Type B pancreatic cell (in vitro differentiated cells): ENCODE data around the gene KCNG2. TPM values are rescaled to one million over a fixed set of nuclear protein-coding genes. Genes with fewer than 3 reads are reported as not detected.

Experiments
- DNase-seq: peaks from one replicate; pipeline ENCODE4 v3.0.0; 2021; ENCODE audit warnings: mixed read lengths; ENCODE audit not compliant: unreplicated experiment; ENCODE audit errors: extremely low spot score
- H3K27ac Mint-ChIP-seq: 2 replicates; pipeline ENCODE4 v1.8.0; 2021; ENCODE audit warnings: mild to moderate bottlenecking, mixed read lengths
- H3K27me3 Mint-ChIP-seq: 2 replicates; pipeline ENCODE4 v1.8.0; 2021; ENCODE audit warnings: mixed read lengths
- H3K36me3 Mint-ChIP-seq: 2 replicates; pipeline ENCODE4 v1.8.0; 2021; ENCODE audit warnings: mixed read lengths
- H3K4me1 Mint-ChIP-seq: one replicate; pipeline ENCODE4 v1.8.0; 2021; ENCODE audit warnings: mixed read lengths; ENCODE audit not compliant: unreplicated experiment
- H3K4me3 Mint-ChIP-seq: 2 replicates; pipeline ENCODE4 v1.8.0; 2021; ENCODE audit warnings: mild to moderate bottlenecking, mixed read lengths
- H3K9me3 Mint-ChIP-seq: 2 replicates; pipeline ENCODE4 v1.8.0; 2021; ENCODE audit warnings: mixed read lengths
- CTCF ChIP-seq: fragments of 200-600 bp; sonication (generic); conservative IDR thresholded peaks from 2 replicates; pipeline ENCODE4 v1.5.0; 2021; ENCODE audit warnings: antibody characterized with exemption, mild to moderate bottlenecking
- total RNA-seq: library from RNA; stranded (reverse); gene quantifications from 2 replicates; pipeline ENCODE4 v1.2.1, GENCODE V29; 2021; ENCODE audit warnings: low replicate concordance

Gene KCNG2
- total RNA-seq, 1 donor from 2014 or later, result 0.29 TPM

- Mint-ChIP-seq H3K4me1 (no peaks in the 10 kb centered on the region), H3K27ac (no peak overlapping the region), H3K9me3 (no peaks in the 10 kb centered on the region), H3K36me3 (peaks cover 21% of the 10 kb centered on the region), H3K27me3 (no peaks in the 10 kb centered on the region), H3K4me3 (no peak overlapping the region)
- DNase-seq, result peak; percentile 47
- no peak for TF ChIP-seq CTCF
Observed at GRCh38 chr18:79915161-79916127, 117.7 kb downstream of the KCNG2 start.

- Mint-ChIP-seq H3K4me3 (no peak overlapping the region), H3K27me3 (no peaks in the 10 kb centered on the region), H3K36me3 (peaks cover 19% of the 10 kb centered on the region), H3K9me3 (no peaks in the 10 kb centered on the region), H3K27ac (no peak overlapping the region), H3K4me1 (no peaks in the 10 kb centered on the region)
- TF ChIP-seq CTCF, result no peak
- DNase-seq, result peak; percentile 31
Observed at GRCh38 chr18:79916128-79916494, 118.4 kb downstream of the KCNG2 start.

- H3K36me3 Mint-ChIP-seq, result peaks cover 19% of the 10 kb centered on the region
- H3K4me3 Mint-ChIP-seq, result no peak overlapping the region
- H3K27ac Mint-ChIP-seq, result no peak overlapping the region
- H3K9me3 Mint-ChIP-seq, result no peaks in the 10 kb centered on the region
- no peaks in the 10 kb centered on the region for H3K27me3 Mint-ChIP-seq
- no peaks in the 10 kb centered on the region for H3K4me1 Mint-ChIP-seq
- peak; percentile 45 for DNase-seq
- no peak for TF ChIP-seq CTCF
Observed at GRCh38 chr18:79916546-79917168, 118.9 kb downstream of the KCNG2 start.

- no peak for TF ChIP-seq CTCF
- Mint-ChIP-seq H3K27me3 (no peaks in the 10 kb centered on the region), H3K27ac (no peak overlapping the region), H3K9me3 (no peaks in the 10 kb centered on the region), H3K4me1 (no peaks in the 10 kb centered on the region), H3K36me3 (peaks cover 19% of the 10 kb centered on the region), H3K4me3 (no peak overlapping the region)
- peak; percentile 62 for DNase-seq
Observed at GRCh38 chr18:79917169-79917852, 119.6 kb downstream of the KCNG2 start.

GRCh38 chr18:79917853-79918614 lies 120.3 kb downstream of the KCNG2 start:
- H3K27me3 Mint-ChIP-seq, result no peaks in the 10 kb centered on the region

More at GRCh38 chr18:79917853-79918614, 120.3 kb downstream of the KCNG2 start:
- no peaks in the 10 kb centered on the region for H3K4me1 Mint-ChIP-seq
- no peak for TF ChIP-seq CTCF
- peak; percentile 55 for DNase-seq
- peaks cover 19% of the 10 kb centered on the region for H3K36me3 Mint-ChIP-seq
- H3K4me3 Mint-ChIP-seq, result no peak overlapping the region
- H3K27ac Mint-ChIP-seq, result no peak overlapping the region
- no peaks in the 10 kb centered on the region for H3K9me3 Mint-ChIP-seq
